NCI-H146 (cell line): ENCODE measurements around the gene DCBLD1.
"Not testable (repeated sequence)": the region's sequence is repeated elsewhere in the genome, so short reads cannot be mapped to it uniquely, and the experiment has no call there.

ENCODE experiments used
- DNase-seq: peaks from one replicate; lab custom pipeline; 2025; lab: John Stamatoyannopoulos, UW

DCBLD1 gene

GRCh38 chr6:117501722-117502121, 19.2 kb downstream of the DCBLD1 start:
- no peak for DNase-seq

- DNase-seq, result no peak
These were observed 20.1 kb downstream of the DCBLD1 start for GRCh38 chr6:117502580-117502979.

- DNase-seq, result no peak
These were observed 20.7 kb downstream of the DCBLD1 start for GRCh38 chr6:117503211-117503610.

GRCh38 chr6:117504478-117505144, 22.1 kb downstream of the DCBLD1 start:
- DNase-seq, result no peak

- DNase-seq, result no peak
These were observed 22.8 kb downstream of the DCBLD1 start for GRCh38 chr6:117505311-117505710.

- DNase-seq, result no peak
These were observed 23.8 kb downstream of the DCBLD1 start for GRCh38 chr6:117506180-117506835.

- DNase-seq, result no peak
These were observed 24.4 kb downstream of the DCBLD1 start for GRCh38 chr6:117506907-117507306.

GRCh38 chr6:117508450-117508971, 26.0 kb downstream of the DCBLD1 start:
- DNase-seq, result no peak

GRCh38 chr6:117509021-117509420, 26.5 kb downstream of the DCBLD1 start:
- no peak for DNase-seq

- no peak for DNase-seq
These were observed 29.8 kb downstream of the DCBLD1 start for GRCh38 chr6:117512056-117512828.

- DNase-seq, result no peak
These were observed 30.6 kb downstream of the DCBLD1 start for GRCh38 chr6:117512987-117513573.

GRCh38 chr6:117513778-117514365, 31.4 kb downstream of the DCBLD1 start:
- no peak for DNase-seq

GRCh38 chr6:117514655-117515054, 32.2 kb downstream of the DCBLD1 start:
- DNase-seq, result no peak

- no peak for DNase-seq
These were observed 32.9 kb downstream of the DCBLD1 start for GRCh38 chr6:117515326-117515725.

- not testable (repeated sequence) for DNase-seq
These were observed 35.5 kb downstream of the DCBLD1 start for GRCh38 chr6:117517995-117518394.

GRCh38 chr6:117518870-117519269, 36.4 kb downstream of the DCBLD1 start:
- no peak for DNase-seq

- no peak for DNase-seq
These were observed 38.3 kb downstream of the DCBLD1 start for GRCh38 chr6:117520603-117521395.

GRCh38 chr6:117521791-117522502, 39.5 kb downstream of the DCBLD1 start:
- no peak for DNase-seq

- DNase-seq, result no peak
These were observed 43.1 kb downstream of the DCBLD1 start for GRCh38 chr6:117525607-117526006.

- no peak for DNase-seq
These were observed 48.2 kb downstream of the DCBLD1 start for GRCh38 chr6:117530467-117531242.
